ENCODE data around the gene DOC2B. TPM values are rescaled to one million over a fixed set of nuclear protein-coding genes. Genes with fewer than 3 reads are reported as not detected.
A peak's percentile ranks its signal among the peaks of the same experiment; 100 is the strongest.
"Not testable (repeated sequence)": the region's sequence is repeated elsewhere in the genome, so short reads cannot be mapped to it uniquely, and the experiment has no call there.

DOC2B gene
- total and polyA plus RNA-seq, 4 donors = 0.13 to 35.3 (median 8.2) TPM

DNA sequence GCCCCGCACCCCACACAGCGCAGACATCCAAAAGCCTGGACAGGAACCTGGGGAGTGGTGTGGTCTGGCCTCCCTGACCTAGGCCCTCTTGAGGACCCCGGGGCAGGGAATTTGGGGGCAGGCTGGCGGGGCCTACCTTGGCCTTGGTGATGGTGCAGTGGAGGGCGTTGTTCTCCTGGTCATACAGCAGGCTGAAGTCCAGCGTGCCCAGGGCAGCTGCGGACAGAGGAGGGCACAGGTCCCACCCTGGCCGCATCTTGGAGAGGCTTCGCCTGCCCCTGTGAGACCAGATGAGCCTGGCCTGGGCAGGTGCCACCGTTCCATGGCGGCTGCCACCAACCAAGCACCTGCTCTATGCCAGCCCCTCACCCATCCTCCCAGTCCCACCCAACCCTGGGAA, 9.0 kb downstream of the DOC2B start:
- no peaks in the 10 kb centered on the region for H3K36me3 ChIP-seq (ENCODE audit: control insufficient read depth in 1 of 2, insufficient read depth in 2 of 2, low read length in 1 of 2)
- intact Hi-C loops (cut with DNase I) = no loop called here
- no peaks in the 10 kb centered on the region for H3K27me3 ChIP-seq (ENCODE audit: control insufficient read depth in 1 of 2, insufficient read depth in 2 of 2, low read length in 1 of 2)
- peak in 1 of 2 donors; percentile 36 for DNase-seq
- no peaks in the 10 kb centered on the region for H3K9me3 ChIP-seq (ENCODE audit: control insufficient read depth, low read length)
- no peaks in the 10 kb centered on the region for H3K4me1 ChIP-seq (ENCODE audit: control insufficient read depth in 1 of 2, insufficient read depth in 2 of 2, low read length in 2 of 2)
- no peak overlapping the region for H3K4me3 ChIP-seq (ENCODE audit: low read length in 2 of 2)
- H3K27ac ChIP-seq (ENCODE audit: low read depth in 1 of 2, low read length in 2 of 2) = no peak overlapping the region
- WGBS, 2 donors = 88 to 89% methylated on average over 11 of the region's 11 CpGs
- ATAC-seq (ENCODE audit: low FRiP score) = no peak

DNA sequence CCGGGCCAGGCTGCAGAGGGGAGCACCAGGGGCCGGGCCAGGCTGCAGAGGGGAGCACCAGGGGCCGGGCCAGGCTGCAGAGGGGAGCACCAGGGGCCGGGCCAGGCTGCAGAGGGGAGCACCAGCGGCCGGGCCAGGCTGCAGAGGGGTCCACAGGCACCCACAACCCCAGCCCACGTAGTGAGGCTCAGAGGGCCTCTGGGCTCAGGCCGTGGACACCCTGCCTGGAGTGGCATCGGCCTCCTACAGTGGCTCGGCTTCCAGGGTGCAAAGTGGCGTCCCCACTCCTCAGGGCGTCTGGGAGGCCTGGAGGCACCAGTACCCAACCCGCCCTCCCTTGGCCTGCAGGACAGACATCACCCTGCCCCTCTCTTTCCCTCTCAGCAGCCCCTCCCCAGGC, 9.6 kb downstream of the DOC2B start:
- ATAC-seq (ENCODE audit: low FRiP score) (no peak), DNase-seq (peak in 1 of 2 donors; percentile 25)
- WGBS, 2 donors = 94 to 96% methylated on average over 8 to 12 of the region's 13 CpGs
- Histone ChIP-seq H3K27me3 (ENCODE audit: control insufficient read depth in 1 of 2, insufficient read depth in 2 of 2, low read length in 1 of 2) (no peaks in the 10 kb centered on the region), H3K4me1 (ENCODE audit: control insufficient read depth in 1 of 2, insufficient read depth in 2 of 2, low read length in 2 of 2) (no peaks in the 10 kb centered on the region), H3K27ac (ENCODE audit: low read depth in 1 of 2, low read length in 2 of 2) (no peak overlapping the region), H3K36me3 (ENCODE audit: control insufficient read depth in 1 of 2, insufficient read depth in 2 of 2, low read length in 1 of 2) (no peaks in the 10 kb centered on the region), H3K9me3 (ENCODE audit: control insufficient read depth, low read length) (no peaks in the 10 kb centered on the region), H3K4me3 (ENCODE audit: low read length in 2 of 2) (no peak overlapping the region)
- intact Hi-C loops (cut with DNase I) = no loop called here

DNA sequence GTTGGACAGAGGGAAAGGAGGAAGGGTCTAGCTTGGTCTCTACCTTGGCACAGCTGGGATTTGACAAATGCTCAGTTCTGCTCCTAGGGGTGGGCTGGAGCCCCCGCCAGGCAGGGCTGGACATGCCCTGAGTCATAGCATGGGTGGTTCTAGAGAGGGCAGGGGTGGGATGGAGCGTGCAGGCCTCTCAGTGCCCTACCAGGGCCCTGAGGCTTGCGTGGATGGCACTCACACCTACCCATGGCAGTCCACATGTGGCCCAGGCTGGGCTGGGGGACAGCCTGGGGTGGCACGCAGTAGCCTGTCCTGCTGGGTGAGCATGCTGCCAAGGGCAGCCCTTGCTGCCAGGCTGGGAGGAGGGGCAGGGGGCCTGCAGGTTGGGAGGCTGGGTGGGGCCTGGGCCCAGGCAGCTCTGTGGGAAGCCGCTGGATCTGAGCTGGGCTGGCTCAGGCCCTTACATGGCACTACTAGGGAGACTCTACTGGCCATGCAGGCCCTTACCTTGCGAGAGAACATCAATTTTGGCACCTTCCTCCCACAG, 11.2 kb downstream of the DOC2B start:
- intact Hi-C loops (cut with DNase I) = no loop called here

DNA sequence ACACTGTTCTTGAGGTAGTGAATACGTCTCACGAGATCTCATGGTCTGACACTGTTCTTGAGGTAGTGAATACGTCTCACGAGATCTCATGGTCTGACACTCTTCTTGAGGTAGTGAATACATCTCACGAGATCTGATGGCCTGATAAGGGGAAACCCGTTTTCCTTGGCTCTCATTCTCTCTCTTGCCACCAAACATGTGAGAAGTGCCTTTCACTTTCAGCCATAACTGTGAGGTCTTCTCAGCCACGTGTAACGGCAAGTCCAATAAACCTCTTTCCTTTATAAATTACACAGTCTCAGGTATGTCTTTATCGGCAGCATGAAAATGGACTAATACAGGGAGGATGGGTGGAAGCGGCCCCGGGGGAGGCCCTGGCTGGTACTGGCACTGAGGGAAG, 12.8 kb downstream of the DOC2B start:
- WGBS, 2 donors = 81 to 86% methylated on average over 9 of the region's 11 CpGs

More for the DNA sequence above, 11.2 kb downstream of the DOC2B start:
- no peaks in the 10 kb centered on the region for H3K9me3 ChIP-seq (ENCODE audit: control insufficient read depth, low read length)
- DNase-seq (no peak), ATAC-seq (ENCODE audit: low FRiP score) (peak; percentile 19)
- H3K27ac ChIP-seq (ENCODE audit: low read depth in 1 of 2, low read length in 2 of 2) = no peak overlapping the region
- WGBS, 2 donors = 94 to 95% methylated on average over 6 of the region's 6 CpGs
- H3K36me3 ChIP-seq (ENCODE audit: control insufficient read depth in 1 of 2, insufficient read depth in 2 of 2, low read length in 1 of 2) = no peaks in the 10 kb centered on the region
- H3K4me3 ChIP-seq (ENCODE audit: low read length in 2 of 2) = no peak overlapping the region
- H3K4me1 ChIP-seq (ENCODE audit: control insufficient read depth in 1 of 2, insufficient read depth in 2 of 2, low read length in 2 of 2) = no peaks in the 10 kb centered on the region
- no peaks in the 10 kb centered on the region for H3K27me3 ChIP-seq (ENCODE audit: control insufficient read depth in 1 of 2, insufficient read depth in 2 of 2, low read length in 1 of 2)

DNA sequence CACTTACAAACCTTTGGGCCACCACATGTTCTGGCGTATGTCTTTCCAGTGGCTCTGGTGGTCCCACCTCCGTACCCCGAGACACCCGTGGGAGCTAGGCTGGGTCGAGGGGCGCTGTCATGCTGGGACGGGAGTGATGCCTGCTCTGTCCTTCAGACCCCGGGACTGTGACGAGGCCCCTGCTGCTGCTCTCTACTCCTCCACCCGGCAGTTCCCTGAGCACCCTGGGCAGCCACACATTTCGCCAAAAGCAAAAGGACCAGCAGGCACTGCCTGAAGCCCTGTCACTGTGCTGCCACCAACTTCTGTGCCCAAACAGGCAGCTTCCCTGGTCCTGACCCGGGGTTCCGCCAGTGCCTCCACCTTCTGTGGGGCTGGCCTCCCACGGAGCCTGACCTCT, 15.5 kb downstream of the DOC2B start:
- intact Hi-C loops (cut with DNase I) = no loop called here
- DNase-seq (no peak), ATAC-seq (ENCODE audit: low FRiP score) (no peak)
- Histone ChIP-seq H3K9me3 (ENCODE audit: control insufficient read depth, low read length) (no peaks in the 10 kb centered on the region), H3K4me1 (ENCODE audit: control insufficient read depth in 1 of 2, insufficient read depth in 2 of 2, low read length in 2 of 2) (no peaks in the 10 kb centered on the region), H3K27ac (ENCODE audit: low read depth in 1 of 2, low read length in 2 of 2) (no peak overlapping the region), H3K27me3 (ENCODE audit: control insufficient read depth in 1 of 2, insufficient read depth in 2 of 2, low read length in 1 of 2) (no peaks in the 10 kb centered on the region), H3K36me3 (ENCODE audit: control insufficient read depth in 1 of 2, insufficient read depth in 2 of 2, low read length in 1 of 2) (no peaks in the 10 kb centered on the region), H3K4me3 (ENCODE audit: low read length in 2 of 2) (no peak overlapping the region)
- WGBS, 2 donors = 91% methylated on average over 14 of the region's 14 CpGs

More for the DNA sequence above, 12.8 kb downstream of the DOC2B start:
- H3K9me3 ChIP-seq (ENCODE audit: control insufficient read depth, low read length); intact Hi-C loops (cut with DNase I); H3K27me3 ChIP-seq (ENCODE audit: control insufficient read depth in 1 of 2, insufficient read depth in 2 of 2, low read length in 1 of 2); H3K27ac ChIP-seq (ENCODE audit: low read depth in 1 of 2, low read length in 2 of 2); H3K4me1 ChIP-seq (ENCODE audit: control insufficient read depth in 1 of 2, insufficient read depth in 2 of 2, low read length in 2 of 2); H3K4me3 ChIP-seq (ENCODE audit: low read length in 2 of 2); H3K36me3 ChIP-seq (ENCODE audit: control insufficient read depth in 1 of 2, insufficient read depth in 2 of 2, low read length in 1 of 2); ATAC-seq (ENCODE audit: low FRiP score): not testable (repeated sequence)
- peak in 1 of 2 donors; percentile 13 for DNase-seq

DNA sequence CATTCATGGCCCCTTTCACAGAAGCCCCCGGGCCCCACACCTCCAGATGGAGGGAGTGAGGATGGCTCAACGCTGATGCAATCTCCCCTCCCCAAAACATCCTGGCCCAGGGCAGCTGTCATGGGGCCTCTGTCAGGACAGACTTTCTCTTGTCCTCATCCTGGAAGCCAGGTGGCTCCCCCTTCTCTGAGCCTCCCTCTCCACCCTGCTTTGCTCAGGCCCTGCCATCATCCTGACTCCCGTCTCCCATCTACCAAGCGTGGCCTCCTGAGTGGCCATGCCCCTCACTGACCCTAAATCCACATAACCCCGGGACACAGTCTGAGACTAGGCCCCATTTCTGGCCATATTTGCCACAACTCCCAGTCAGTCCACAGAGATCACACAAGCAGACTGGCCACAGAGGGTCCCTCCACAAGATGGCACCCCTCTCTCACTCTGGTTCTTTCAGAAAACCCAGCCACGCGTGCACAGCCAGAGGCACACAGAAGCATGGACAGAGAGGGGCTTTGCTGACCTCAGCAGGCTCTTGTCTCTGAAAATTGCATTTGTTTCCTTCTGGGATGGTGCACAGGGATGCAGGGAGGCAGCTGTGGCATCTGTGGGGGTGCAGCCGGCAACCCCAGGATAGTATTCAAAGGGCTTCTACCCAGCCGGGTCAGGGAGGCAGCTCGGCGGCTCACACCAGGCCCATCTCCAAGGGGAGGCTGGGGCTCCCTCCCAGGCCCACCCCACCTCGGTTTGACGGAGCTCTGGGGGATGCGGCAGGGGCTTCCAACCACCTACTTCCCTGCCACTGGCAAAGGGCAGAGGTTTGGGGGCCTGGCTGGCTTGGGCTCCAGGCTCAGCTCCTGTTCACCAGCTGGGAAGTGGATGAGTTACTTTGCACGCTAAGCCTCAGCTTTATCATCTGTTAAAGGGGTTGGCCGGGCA, 16.9 kb downstream of the DOC2B start:
- Histone ChIP-seq H3K27ac (ENCODE audit: low read depth in 1 of 2, low read length in 2 of 2) (no peak overlapping the region), H3K27me3 (ENCODE audit: control insufficient read depth in 1 of 2, insufficient read depth in 2 of 2, low read length in 1 of 2) (no peaks in the 10 kb centered on the region), H3K9me3 (ENCODE audit: control insufficient read depth, low read length) (no peaks in the 10 kb centered on the region), H3K4me1 (ENCODE audit: control insufficient read depth in 1 of 2, insufficient read depth in 2 of 2, low read length in 2 of 2) (no peaks in the 10 kb centered on the region), H3K4me3 (ENCODE audit: low read length in 2 of 2) (no peak overlapping the region), H3K36me3 (ENCODE audit: control insufficient read depth in 1 of 2, insufficient read depth in 2 of 2, low read length in 1 of 2) (no peaks in the 10 kb centered on the region)
- ATAC-seq (ENCODE audit: low FRiP score) (peak; percentile 68), DNase-seq (no peak)
- 69% methylated on average over 16 of the region's 16 CpGs for WGBS, 2 donors
- intact Hi-C loops (cut with DNase I) = no loop called here

DNA sequence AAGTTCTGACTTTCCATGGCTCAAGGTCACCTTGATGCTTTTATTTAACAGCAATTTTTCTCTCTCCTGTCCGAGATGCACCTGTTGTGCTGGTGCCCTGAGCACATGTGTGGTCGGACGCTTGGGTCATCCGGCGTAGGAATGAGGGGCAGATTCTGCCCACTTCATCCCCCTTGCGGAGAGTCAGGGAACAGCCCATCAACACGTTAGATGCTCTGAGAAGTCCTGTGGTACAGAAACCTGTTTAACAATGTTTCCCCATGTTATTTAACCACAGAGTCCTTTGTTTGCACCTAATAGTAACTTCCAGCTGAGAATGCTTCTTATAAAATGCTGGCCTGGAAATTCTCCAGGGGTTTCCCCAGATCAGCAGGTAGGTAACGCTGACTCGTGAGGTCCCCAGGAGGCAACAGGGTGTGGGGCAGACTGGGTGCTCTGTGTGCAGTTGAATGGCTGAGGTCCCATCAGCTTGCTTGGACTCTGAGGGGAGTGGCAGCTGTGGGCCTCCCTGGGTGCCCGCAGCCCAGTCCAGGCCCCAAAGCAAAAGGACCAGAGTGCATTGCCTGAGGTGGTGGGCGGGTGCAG, 17.8 kb downstream of the DOC2B start:
- Histone ChIP-seq H3K36me3 (ENCODE audit: control insufficient read depth in 1 of 2, insufficient read depth in 2 of 2, low read length in 1 of 2) (no peaks in the 10 kb centered on the region), H3K9me3 (ENCODE audit: control insufficient read depth, low read length) (no peaks in the 10 kb centered on the region), H3K4me1 (ENCODE audit: control insufficient read depth in 1 of 2, insufficient read depth in 2 of 2, low read length in 2 of 2) (no peaks in the 10 kb centered on the region), H3K4me3 (ENCODE audit: low read length in 2 of 2) (no peak overlapping the region), H3K27ac (ENCODE audit: low read depth in 1 of 2, low read length in 2 of 2) (no peak overlapping the region), H3K27me3 (ENCODE audit: control insufficient read depth in 1 of 2, insufficient read depth in 2 of 2, low read length in 1 of 2) (no peaks in the 10 kb centered on the region)
- ATAC-seq (ENCODE audit: low FRiP score) = no peak
- WGBS, 2 donors = 90 to 92% methylated on average over 11 of the region's 11 CpGs
- no peak for DNase-seq
- intact Hi-C loops (cut with DNase I) = no loop called here

DNA sequence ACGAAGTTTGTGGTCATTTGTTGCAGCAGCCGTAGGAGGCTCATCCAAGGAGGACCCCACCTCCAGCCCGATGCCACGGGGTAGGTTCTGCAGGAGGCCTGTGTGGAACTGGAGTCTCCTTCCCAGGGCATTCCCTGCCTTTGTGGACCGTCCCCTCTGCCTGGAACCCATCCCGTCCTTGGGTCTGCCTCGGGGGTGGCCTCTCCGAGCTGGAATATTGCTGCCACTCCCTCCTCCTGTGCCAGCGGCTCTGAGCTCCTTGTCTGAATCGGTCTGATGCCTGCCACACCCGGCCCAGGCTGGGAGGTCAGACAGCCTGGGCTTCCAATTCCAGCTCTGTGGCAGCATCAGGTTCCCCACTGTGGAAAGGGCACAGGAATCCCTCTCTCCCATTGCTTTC, 18.8 kb downstream of the DOC2B start:
- intact Hi-C loops (cut with DNase I) = no loop called here
- no peak for ATAC-seq (ENCODE audit: low FRiP score)
- Histone ChIP-seq H3K4me1 (ENCODE audit: control insufficient read depth in 1 of 2, insufficient read depth in 2 of 2, low read length in 2 of 2) (no peaks in the 10 kb centered on the region), H3K27ac (ENCODE audit: low read depth in 1 of 2, low read length in 2 of 2) (no peak overlapping the region), H3K27me3 (ENCODE audit: control insufficient read depth in 1 of 2, insufficient read depth in 2 of 2, low read length in 1 of 2) (no peaks in the 10 kb centered on the region), H3K4me3 (ENCODE audit: low read length in 2 of 2) (no peak overlapping the region), H3K9me3 (ENCODE audit: control insufficient read depth, low read length) (no peaks in the 10 kb centered on the region), H3K36me3 (ENCODE audit: control insufficient read depth in 1 of 2, insufficient read depth in 2 of 2, low read length in 1 of 2) (no peaks in the 10 kb centered on the region)
- WGBS, 2 donors = 85 to 89% methylated on average over 11 of the region's 11 CpGs
- DNase-seq = no peak
